NCI-H2107 (cell line): ENCODE measurements around the gene PPP1CB.
"Not testable (repeated sequence)": the region's sequence is repeated elsewhere in the genome, so short reads cannot be mapped to it uniquely, and the experiment has no call there.

Source experiments
- DNase-seq: peaks from one replicate; lab custom pipeline; 2025; lab: John Stamatoyannopoulos, UW

Gene PPP1CB

DNA sequence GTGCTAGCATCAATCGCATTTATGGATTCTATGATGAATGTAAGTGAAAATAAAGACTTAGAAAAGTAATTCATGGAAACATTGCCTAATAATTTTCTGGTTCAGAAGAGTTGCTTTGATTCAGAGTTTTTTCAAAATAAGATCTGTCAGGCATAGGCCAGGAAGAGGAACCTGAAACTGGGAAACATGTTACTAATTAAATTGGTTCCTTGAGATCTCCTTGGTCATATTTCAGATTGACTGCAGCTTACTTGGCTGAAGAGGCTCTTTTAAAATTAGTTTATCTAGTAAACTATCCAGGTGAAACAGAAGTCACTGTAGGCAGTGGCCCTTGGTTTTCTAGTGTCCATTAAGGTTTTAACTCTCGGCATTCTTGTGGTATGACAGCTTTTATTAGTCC lies 27.4 kb downstream of the PPP1CB start:
- no peak for DNase-seq

DNA sequence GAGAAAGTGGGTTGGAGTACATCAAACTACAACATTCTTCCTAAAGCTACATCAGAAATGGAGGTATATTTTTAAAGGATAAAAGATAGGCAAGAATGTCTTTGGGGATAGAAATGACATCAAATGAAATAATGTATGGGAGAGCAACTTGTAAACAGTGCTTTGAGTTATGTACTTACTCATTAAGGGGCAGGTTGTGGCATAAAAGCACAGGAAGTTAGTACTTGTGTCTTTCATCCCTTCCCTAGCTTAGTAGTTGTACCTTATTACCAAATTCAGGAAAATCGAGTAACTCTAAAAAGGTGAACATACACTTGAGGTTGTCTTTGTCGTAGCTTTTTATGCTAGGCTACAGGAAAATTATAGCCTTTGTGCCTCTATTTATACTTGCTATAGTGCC lies 28.9 kb downstream of the PPP1CB start:
- no peak for DNase-seq

- no peak for DNase-seq
These were observed 30.8 kb downstream of the PPP1CB start for GRCh38 chr2:28782423-28782822.

DNA sequence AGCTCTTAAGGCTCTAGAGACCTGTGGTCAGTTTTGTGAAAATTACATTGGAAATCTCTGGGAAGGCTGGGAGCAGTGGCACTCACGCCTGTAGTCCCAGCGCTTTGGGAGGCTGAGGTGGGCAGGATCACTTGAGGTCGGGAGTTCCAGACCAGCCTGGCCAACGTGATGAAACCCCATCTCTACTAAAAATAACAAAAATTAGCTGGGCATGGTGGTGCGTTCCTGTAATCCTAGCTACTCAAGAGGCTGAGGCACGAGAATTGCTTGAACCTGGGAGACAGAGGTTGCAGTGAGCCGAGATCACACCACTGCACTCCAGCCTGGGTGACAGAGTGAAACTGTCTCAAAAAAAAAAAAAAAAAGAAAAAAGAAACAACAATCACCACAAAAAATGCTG lies 32.9 kb downstream of the PPP1CB start:
- DNase-seq, result not testable (repeated sequence)

- no peak for DNase-seq
These were observed 45.0 kb downstream of the PPP1CB start for GRCh38 chr2:28796620-28797019.

DNA sequence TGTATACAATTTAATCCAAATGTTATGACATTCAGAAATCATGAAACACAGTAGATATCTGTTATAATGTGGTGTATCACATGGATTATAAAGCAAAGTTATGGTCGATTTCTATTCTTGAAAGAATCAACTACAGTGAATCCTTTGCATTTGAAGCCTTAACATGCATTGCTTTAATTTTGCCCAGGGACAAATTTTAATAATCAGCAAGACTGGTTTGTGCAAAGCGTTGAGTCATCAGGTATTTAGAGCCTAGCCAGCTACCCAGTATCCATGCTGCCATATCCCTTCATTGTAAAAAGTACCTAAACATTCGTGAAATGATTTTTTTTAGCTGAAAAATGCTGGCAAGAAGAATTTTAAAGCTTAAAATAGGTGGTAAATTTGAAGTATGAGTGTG lies 50.1 kb downstream of the PPP1CB start:
- DNase-seq, result no peak

DNA sequence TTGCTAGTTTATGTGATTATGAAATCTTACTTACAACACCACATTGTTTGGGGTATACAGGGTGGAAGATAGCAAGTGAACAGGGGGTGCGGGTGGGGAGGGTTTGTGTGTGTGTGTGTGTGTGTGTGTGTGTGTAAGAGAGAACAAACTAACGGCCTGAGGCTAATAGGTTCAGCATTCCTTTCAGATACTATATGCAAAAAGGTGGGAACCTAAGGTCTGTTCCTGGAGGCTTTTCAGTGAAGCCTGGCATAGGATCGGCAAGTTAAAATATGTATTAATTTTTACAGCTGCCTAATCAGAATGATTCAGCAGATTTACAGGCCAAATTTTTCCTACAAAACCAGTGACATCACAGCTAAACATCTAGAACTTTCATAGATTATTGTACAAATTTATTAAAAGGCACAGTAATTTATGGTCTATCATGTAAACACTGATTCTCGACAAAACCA lies 51.4 kb downstream of the PPP1CB start:
- no peak for DNase-seq

DNA sequence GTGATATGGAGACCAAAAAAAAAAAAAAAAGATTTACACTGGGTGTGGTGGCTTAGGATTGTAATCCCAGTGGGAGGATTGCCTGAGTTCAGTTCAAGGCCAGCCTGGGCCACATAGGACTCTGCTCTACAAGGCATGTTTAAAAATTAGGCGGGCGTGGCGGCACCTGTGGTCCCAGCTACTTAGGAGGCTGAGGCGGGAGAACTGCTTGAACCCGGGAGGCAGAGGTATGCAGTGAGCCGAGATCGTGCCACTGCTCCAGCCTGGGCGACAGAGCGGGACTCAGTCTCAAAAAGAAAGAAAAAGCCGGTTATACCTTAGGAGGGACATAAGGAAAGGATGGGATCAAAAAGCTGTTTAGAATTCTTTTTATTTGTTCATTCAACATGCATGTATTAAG lies 58.3 kb downstream of the PPP1CB start:
- DNase-seq, result no peak

- no peak for DNase-seq
These were observed 59.0 kb downstream of the PPP1CB start, which contains the start of gene SPDYA for GRCh38 chr2:28810384-28811285. Gene SPDYA (plus strand): TSS chr2:28810834. CDS start chr2:28816015, 5,181 bp downstream.

- no peak for DNase-seq
These were observed 66.4 kb downstream of the PPP1CB start for GRCh38 chr2:28818053-28818452.

DNA sequence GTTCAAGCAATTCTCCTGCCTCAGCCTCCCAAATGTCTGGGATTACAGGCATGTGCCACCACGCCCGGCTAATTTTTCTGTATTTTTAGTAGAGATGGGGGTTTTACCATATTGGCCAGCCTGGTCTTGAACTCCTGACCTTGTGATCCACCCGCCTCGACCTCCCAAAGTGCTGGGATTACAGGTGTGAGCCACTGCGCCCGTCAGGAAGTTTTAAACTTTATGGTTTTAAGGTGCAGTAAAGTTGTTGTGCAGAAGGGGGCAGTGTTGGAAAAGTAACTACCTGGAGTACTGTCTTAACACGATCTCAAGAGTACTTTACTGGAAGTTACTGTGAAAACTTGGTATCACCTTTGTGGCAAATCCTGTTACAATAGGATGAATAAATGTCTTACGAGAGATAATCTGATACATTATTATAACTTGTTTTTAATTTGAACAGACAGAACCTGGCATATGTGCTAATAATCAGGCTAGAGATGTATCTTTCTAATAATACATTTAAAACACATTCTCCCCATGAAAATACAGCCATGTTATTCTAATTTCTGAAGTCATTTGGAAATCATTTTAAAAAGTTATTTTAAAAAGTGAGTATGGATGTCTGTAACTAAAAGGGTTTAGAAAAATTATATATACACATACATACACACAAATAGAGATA lies 69.8 kb downstream of the PPP1CB start:
- peak; percentile 35 for DNase-seq

GRCh38 chr2:28822036-28822435 lies 70.4 kb downstream of the PPP1CB start:
- DNase-seq, result no peak

DNA sequence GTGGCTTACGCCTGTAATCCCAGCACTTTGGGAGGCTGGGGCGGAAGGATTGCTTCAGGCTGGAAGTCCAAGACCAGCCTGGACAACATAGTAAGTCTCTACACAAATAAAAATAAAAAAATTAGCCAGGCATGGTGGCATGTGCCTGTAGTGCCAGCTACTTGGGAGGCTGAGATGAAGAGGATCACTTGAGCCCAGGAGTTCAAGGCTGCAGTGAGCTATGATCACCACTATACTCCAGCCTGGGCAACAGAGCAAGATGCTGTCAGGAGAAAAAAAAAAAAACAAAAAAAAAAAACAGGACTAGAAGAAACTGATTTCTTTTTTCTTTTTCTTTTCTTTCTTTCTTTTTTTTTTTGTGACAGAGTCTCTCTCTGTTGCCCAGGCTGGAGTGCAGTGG lies 72.6 kb downstream of the PPP1CB start:
- DNase-seq, result no peak

- DNase-seq, result no peak
These were observed 73.2 kb downstream of the PPP1CB start for GRCh38 chr2:28824870-28825269.

DNA sequence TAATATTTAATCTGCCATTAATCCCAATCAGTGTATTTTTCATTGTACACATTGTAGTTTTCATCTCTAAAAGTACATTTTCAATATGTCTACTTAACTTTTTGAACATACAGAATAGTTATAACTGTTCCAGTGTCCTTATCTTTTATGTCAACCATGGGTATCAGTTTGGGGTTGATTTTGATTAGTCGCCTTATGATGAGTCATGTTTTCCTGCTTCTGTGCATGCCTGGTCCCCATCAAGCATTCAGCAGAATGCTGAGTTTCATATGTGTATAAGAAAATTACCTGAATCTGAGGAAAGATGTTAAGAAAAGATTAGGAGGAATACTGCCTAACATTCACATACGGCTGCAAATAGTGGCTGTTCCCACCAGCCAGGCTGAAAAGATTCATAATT lies 76.8 kb downstream of the PPP1CB start:
- no peak for DNase-seq

DNA sequence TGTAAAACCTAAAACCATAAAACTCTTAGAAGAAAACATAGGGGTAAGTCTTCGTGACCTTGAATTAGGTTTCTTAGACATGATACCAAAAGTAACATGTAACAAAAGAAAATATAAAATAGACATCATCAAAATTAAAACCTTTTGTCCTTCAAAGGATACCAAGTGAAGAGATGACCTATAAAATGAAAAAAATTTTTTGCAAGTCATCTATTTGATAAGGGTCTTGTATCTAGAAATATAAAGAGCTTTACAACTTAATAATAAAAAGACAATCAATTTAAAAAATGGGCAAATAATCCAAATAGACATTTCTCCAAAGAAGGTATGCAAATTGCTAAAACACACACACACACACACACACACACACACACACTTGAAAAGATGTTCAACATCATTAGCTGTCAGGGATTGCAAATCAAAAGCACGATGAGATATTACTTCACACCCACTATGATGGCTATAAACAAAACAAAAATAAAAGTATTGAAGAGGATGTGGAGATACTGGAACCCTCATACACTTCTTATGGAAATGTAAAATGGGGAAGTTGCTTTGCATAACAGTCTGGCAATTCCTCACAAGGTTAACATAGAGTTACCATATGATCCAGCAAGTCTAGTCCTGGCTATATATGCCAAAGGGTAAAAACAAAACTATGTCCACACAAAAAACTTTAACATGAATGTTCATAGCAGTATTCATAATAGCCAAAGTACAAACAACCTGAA lies 82.3 kb downstream of the PPP1CB start:
- no peak for DNase-seq

GRCh38 chr2:28835781-28836180 lies 84.2 kb downstream of the PPP1CB start:
- DNase-seq, result no peak

- DNase-seq, result no peak
These were observed 87.3 kb downstream of the PPP1CB start for GRCh38 chr2:28838971-28839370.

GRCh38 chr2:28842042-28842441 lies 90.4 kb downstream of the PPP1CB start:
- DNase-seq, result no peak
